GM19452 (cell line): ENCODE measurements around the gene IVL.

Experiments used
- ATAC-seq: cut with Tn5 transposase; IDR thresholded peaks from one replicate; pipeline ENCODE4 v1.9.1; 2021; ENCODE audit not compliant: unreplicated experiment

Gene IVL, protein sequence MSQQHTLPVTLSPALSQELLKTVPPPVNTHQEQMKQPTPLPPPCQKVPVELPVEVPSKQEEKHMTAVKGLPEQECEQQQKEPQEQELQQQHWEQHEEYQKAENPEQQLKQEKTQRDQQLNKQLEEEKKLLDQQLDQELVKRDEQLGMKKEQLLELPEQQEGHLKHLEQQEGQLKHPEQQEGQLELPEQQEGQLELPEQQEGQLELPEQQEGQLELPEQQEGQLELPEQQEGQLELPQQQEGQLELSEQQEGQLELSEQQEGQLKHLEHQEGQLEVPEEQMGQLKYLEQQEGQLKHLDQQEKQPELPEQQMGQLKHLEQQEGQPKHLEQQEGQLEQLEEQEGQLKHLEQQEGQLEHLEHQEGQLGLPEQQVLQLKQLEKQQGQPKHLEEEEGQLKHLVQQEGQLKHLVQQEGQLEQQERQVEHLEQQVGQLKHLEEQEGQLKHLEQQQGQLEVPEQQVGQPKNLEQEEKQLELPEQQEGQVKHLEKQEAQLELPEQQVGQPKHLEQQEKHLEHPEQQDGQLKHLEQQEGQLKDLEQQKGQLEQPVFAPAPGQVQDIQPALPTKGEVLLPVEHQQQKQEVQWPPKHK

DNA sequence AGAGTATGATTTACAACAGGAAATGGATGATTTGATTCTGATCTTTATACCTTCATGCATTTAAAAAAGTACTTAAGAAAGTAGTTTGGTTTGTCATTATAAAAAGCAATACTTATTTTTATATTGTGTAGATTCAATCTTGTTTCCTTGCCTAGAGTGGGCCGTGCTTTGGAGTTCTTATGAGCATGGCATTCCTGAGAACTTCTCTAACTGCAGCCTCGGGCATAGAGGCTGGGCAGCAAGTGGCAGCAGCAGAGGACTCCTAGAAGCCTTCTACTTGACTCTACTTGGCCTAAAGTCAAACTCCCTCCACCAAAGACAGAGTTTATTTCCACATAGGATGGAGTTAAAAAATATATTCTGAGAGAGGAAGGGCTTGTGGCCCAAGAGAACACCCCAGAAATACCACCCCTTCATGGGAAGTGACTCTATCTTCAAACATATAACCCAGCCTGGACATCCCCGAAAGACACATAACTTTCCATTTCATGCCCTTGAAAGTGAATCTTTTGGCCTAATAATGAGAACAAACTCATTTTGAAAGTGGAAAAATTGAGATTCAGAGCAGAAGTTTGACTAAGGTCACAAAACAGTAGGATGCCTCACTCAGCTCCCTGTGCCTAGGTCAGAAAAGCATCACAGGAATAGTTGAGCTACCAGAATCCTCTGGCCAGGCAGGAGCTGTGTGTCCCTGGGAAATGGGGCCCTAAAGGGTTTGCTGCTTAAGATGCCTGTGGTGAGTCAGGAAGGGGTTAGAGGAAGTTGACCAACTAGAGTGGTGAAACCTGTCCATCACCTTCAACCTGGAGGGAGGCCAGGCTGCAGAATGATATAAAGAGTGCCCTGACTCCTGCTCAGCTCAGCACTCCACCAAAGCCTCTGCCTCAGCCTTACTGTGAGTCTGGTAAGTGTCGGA, at the start of gene IVL:
Gene IVL (plus strand): TSS at position 861 of the 916 bp plus-strand sequence. CDS start 1,252 bp downstream, outside the sequence.
- ATAC-seq = no peak

- ATAC-seq = no peak
These were observed 48.6 kb upstream of the IVL start, which contains the start of gene LCE7A for GRCh38 chr1:152859696-152860095. Gene LCE7A (plus strand): TSS chr1:152859996. CDS start chr1:152860698, 702 bp downstream.

GRCh38 chr1:152860129-152860528, 48.2 kb upstream of the IVL start:
- no peak for ATAC-seq

DNA sequence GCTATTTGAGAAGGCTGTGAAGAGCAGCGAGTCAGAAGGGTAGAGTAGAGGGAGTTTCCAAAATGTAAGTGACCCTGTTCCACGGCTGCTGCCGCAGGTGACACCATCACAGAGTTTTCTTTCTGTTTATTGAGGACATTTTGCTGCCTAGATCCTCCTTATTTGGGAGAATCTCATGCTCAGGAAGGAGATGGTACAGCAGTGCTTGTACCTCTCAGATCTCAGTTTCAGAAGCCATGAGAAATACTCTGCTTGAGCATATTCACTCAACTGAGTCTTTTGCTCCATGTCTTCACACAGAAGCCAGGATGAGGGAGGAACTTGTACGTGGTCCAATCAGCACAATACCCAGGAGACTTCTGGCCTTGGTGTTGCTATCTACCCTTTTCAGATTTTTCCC, 47.0 kb upstream of the IVL start:
- ATAC-seq = no peak

DNA sequence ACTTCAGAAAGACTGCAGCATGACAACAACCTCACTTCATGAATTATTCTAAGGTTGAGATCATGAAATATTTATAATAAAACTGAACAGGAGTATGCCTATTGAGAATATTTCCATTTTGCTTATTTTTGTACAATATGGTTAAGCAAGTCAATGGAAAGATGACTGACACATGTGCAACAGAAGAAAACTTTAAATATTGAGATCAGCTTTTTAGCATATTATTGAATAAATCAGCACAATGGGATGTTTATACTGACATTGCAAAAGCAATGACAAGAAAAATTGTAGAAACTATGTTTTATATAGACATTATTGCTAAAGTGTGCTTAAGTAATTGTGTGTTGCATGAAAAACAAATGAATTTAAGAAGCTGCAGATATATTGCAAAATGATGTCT, 43.9 kb upstream of the IVL start:
- ATAC-seq = no peak

DNA sequence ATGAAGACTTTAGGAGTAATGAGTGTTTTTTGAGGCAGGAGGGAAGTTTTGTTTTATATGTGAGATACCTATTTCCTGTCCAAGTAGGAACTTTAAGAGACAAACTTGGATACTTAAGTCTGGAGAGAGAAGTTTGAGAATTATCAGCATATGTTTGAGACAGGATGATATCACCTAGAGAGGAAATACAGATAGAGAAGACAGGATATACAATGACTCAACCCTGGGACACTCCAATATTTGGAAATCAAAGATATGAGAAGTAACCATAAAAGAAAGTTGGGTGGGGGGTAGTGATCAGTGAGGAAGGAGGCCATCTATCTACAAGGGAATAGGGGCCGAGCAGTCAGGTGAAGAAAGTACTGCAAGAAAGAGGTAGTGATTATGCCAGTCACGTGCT, 42.0 kb upstream of the IVL start:
- ATAC-seq = no peak

- no peak for ATAC-seq
These were observed 38.4 kb upstream of the IVL start for GRCh38 chr1:152869808-152870419.

- no peak for ATAC-seq
These were observed 37.3 kb upstream of the IVL start for GRCh38 chr1:152870831-152871730.

- no peak for ATAC-seq
These were observed 36.6 kb upstream of the IVL start for GRCh38 chr1:152871731-152872126.

DNA sequence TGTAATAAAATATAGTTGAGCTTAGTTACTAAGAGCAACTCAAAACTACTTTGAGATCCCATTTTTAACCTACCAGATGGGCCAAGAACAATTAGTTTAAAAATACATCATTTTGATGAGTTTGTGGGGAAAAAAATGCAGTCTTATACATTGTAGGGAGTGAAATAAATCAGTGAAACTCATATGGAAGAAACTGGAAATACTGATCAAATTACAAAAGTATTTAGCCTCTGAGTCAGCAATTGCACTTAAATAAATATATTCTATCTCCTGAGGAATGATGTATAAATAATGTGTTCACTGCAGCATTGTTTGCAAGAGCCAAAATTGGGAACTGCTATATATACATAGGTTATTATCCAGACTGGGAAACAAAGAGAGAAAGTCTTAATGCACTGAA, 34.9 kb upstream of the IVL start:
- no peak for ATAC-seq

DNA sequence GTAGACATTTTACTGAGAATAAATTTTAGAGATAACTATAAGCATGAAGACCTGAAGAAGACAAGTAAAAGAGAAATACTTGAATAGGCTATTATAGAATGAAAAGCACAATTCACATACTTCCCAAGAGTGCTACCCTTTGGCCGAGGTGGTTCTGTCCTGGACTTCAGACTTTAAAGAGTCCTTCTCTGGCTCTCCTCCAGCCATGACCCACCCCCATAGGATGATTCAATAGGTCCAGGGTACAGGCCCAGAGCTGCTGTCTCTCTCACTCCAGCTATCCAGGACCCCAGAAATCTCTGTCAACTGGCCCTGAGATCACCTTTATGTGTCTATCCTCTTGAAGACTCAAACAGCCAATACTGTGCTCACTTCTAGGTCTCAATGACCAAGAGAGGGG, 31.5 kb upstream of the IVL start:
- ATAC-seq = no peak

DNA sequence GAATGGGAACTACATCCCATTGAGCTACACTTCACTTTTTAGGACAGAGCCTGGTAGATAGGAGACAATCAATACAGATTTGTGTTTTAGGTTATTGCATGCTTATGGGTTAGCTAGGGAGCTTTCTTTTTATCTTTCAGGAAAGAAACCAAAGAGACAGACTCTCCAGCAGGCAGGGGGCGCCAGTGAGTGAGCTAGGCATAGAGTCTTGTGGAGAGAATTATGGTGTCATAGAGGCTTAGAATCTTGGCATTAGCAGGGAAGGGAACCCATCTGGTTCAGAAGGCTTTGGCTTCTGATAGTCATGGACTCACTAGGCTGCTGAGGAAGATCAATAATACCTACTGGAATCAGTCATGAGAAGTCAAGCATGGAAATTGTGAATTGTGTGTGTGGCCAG, 30.3 kb upstream of the IVL start, which contains the start of gene SMCP:
Gene SMCP (plus strand): TSS at position 281 of the 400 bp plus-strand sequence. CDS start 6,101 bp downstream, outside the sequence.
- no peak for ATAC-seq

DNA sequence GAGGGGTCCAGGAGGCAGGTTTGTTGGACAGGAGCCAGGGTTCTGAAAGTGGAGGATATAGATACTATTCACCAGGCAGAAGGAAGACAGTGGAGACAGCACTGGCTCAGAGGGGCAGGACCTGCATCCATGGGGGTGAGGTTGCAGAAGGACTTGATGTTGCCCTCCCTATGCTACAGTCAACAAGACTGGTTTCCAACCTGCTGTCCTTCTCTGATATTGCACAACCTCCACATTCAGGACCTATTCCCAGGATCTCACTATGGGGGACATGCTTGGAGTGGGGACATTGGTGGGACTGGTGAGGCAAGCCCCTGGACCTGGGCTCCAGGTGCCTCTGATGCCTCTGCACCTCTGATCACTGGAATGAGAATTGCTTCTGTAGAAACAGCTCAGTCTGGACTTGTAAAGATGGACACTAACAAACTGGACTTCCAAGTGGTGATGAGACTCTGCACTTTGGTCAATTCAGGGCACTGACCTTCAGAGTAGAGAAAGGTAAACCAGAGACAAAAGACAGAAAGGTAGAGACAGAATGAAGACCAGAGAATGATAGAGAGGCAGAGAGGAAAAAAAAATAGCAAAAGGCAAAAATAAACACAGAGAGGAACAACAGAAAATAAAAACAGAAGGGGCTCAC, 28.7 kb upstream of the IVL start:
- ATAC-seq = no peak

GRCh38 chr1:152880316-152880715, 28.0 kb upstream of the IVL start:
- ATAC-seq = no peak

DNA sequence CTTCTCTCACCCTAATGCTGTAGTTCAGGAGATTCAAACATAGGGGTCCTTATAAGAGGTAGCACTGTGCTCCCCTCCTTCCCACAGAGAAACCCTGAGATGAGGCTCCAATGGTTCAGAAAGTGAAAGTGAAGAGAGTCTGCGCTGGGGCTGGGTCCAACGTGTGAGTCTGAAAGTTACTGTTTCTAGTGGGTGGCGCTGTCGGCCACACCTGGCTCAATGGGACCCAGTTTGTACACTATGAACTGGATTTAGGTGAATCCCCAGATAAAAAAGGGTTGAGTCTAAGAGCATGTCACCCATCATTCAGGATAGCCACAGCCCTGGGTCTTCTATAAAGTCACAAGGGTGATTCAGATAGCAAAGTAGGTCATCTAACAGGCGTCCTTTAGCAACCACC, 27.4 kb upstream of the IVL start:
- ATAC-seq = no peak

DNA sequence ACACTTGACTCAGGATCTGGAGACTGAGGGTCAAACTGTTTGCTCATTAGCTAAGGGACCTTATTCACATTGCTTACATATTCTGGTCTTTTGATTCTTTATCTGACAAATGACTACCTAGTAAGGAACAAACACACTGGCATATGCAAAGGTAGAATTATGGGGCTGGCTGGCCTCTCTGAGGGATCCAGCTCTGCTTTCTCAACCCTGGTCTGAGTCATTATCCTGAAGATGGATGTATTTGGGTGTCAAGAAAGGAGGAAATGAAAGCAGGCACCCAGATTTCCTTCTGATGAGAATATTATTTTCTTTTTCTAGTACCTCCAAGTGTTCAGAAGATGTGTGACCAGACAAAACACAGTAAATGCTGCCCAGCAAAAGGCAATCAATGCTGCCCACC, 24.3 kb upstream of the IVL start:
- no peak for ATAC-seq

GRCh38 chr1:152884506-152884905, 23.8 kb upstream of the IVL start:
- no peak for ATAC-seq

- ATAC-seq = no peak
These were observed 23.3 kb upstream of the IVL start for GRCh38 chr1:152884966-152885624.

GRCh38 chr1:152886085-152886484, 22.3 kb upstream of the IVL start:
- ATAC-seq = no peak
